K562 (cell line): ENCODE results near the gene RAB4B. TPM values are rescaled to one million over a fixed set of nuclear protein-coding genes. Genes with fewer than 3 reads are reported as not detected.
A peak's percentile ranks its signal among the peaks of the same experiment; 100 is the strongest.

Experiments
- CCNT2 ChIP-seq: IDR thresholded peaks from 2 replicates; pipeline ENCODE4 v1.6.1; 2011; ENCODE audit warnings: borderline replicate concordance, low read depth, mild to moderate bottlenecking, moderate library complexity, mixed read lengths, low read length; ENCODE audit not compliant: insufficient read length; ENCODE audit errors: extremely low read depth
- CHD1 ChIP-seq: fragments of 200-600 bp; sonication (generic); IDR thresholded peaks from one replicate; pipeline ENCODE4 v1.6.1; 2012; ENCODE audit warnings: mild to moderate bottlenecking, moderate library complexity, low read length, inconsistent platforms
- DPF2 ChIP-seq: fragments of 450-650 bp; IDR thresholded peaks from 2 replicates; pipeline ENCODE4 v1.6.1; 2016
- E2F4 ChIP-seq: sonication (generic); formaldehyde crosslinking; IDR thresholded peaks from 2 replicates; pipeline ENCODE4 v1.8.0; 2022; ENCODE audit warnings: mild to moderate bottlenecking, low read depth, missing genetic modification reagents
- FOXK2 ChIP-seq, 2 experiments: fragments of 450-650 bp; IDR thresholded peaks in 1 of 2; conservative IDR thresholded peaks in 1 of 2; 2 replicates each; pipeline ENCODE4 v1.6.1; 2016; ENCODE audit warnings: low read depth in 2 of 2, mild to moderate bottlenecking in 1 of 2
- GABPA ChIP-seq: fragments of 200-800 bp; sonication (Bioruptor generic); conservative IDR thresholded peaks from 2 replicates; pipeline ENCODE4 v1.6.1; 2016; ENCODE audit warnings: low read depth, missing genetic modification characterization, missing compliant biosample characterization
- HDAC8 ChIP-seq: fragments of 450-650 bp; IDR thresholded peaks from 2 replicates; pipeline ENCODE4 v1.6.1; 2016; ENCODE audit warnings: mild to moderate bottlenecking, missing genetic modification characterization, moderate library complexity, missing compliant biosample characterization
- MITF ChIP-seq: IDR thresholded peaks from 2 replicates; pipeline ENCODE4 v1.6.1; 2014; ENCODE audit warnings: antibody characterized with exemption
- NFIC ChIP-seq: fragments of 450-650 bp; IDR thresholded peaks from 2 replicates; pipeline ENCODE4 v1.6.1; 2017; ENCODE audit warnings: mild to moderate bottlenecking, inconsistent platforms
- NUFIP1 ChIP-seq: fragments of 450-650 bp; IDR thresholded peaks from 2 replicates; pipeline ENCODE4 v1.6.1; 2018; ENCODE audit not compliant: partially characterized antibody
- TARDBP ChIP-seq: fragments of 450-650 bp; IDR thresholded peaks from 2 replicates; pipeline ENCODE4 v1.6.1; 2016
- TCF15 ChIP-seq: fragments of 250-450 bp; sonication (Bioruptor Pico); IDR thresholded peaks from 2 replicates; pipeline ENCODE4 v1.8.0; 2022; ENCODE audit warnings: moderate library complexity, mild to moderate bottlenecking, inconsistent platforms
- ZNF146 ChIP-seq: IDR thresholded peaks from one replicate; pipeline ENCODE4 v1.6.1; 2018; ENCODE audit warnings: missing compliant biosample characterization; ENCODE audit not compliant: unreplicated experiment
- ZNF707 ChIP-seq: fragments of 250-450 bp; sonication (Bioruptor Pico); conservative IDR thresholded peaks from 2 replicates; pipeline ENCODE4 v1.8.0; 2022; ENCODE audit warnings: inconsistent platforms, mild to moderate bottlenecking, moderate library complexity
- polyA plus RNA-seq, 8 experiments: library from polyadenylated mRNA; depleted of rRNA in 4 of 8; stranded (reverse) in 5 of 8; unstranded in 3 of 8; fragments of >200 nt; fragmentation: Nextera tagmentation in 2 of 8; fragmentation: Illumina TruSeq in 1 of 8; extraction: Ambion mirVana in 2 of 8; extraction: Trizol in 1 of 8; gene quantifications; 2 replicates each; pipeline versions ENCODE4 v1.2.1 to v1.2.3, GENCODE V29; 2011 to 2014; ENCODE audit warnings: inconsistent platforms in 1 of 8, missing spikeins in 1 of 8
- total RNA-seq, 7 experiments: library from RNA; depleted of rRNA in 6 of 7; stranded (reverse); fragments of >200 nt in 6 of 7; fragmentation: Illumina TruSeq in 2 of 7; extraction: Trizol in 2 of 7; gene quantifications; 2 replicates each; pipeline versions ENCODE4 v1.2.1 to v1.2.3, GENCODE V29; 2011 to 2021; ENCODE audit warnings: low replicate concordance in 1 of 7
- TF ChIP-seq, protein P1 (sequence below): fragments of 450-650 bp; IDR thresholded peaks from 2 replicates; pipeline ENCODE4 v1.6.1; 2014; ENCODE audit warnings: low read depth, mild to moderate bottlenecking, moderate library complexity, borderline replicate concordance
- TF ChIP-seq, protein P2 (sequence below), 2 experiments: fragments of 450-650 bp in 1 of 2; IDR thresholded peaks; 2 replicates each; pipeline ENCODE4 v1.6.1; 2011 to 2017; ENCODE audit warnings: low read depth in 2 of 2, antibody characterized with exemption in 1 of 2, borderline replicate concordance in 1 of 2, low read length in 1 of 2, mild to moderate bottlenecking in 1 of 2, mixed read lengths in 1 of 2; ENCODE audit not compliant: control insufficient read depth in 1 of 2
- TF ChIP-seq, protein P3 (sequence below): fragments of 250-450 bp; sonication (Bioruptor Pico); IDR thresholded peaks from 2 replicates; pipeline ENCODE4 v1.4.0; 2020; ENCODE audit warnings: borderline replicate concordance

The RAB4B gene
- total and polyA plus RNA-seq, 9 of the 15 experiments (the other 6 are each of a cell fraction or from before 2014, with no cell fraction given), result 0.28 to 20.4 (median 9.0) TPM

DNA sequence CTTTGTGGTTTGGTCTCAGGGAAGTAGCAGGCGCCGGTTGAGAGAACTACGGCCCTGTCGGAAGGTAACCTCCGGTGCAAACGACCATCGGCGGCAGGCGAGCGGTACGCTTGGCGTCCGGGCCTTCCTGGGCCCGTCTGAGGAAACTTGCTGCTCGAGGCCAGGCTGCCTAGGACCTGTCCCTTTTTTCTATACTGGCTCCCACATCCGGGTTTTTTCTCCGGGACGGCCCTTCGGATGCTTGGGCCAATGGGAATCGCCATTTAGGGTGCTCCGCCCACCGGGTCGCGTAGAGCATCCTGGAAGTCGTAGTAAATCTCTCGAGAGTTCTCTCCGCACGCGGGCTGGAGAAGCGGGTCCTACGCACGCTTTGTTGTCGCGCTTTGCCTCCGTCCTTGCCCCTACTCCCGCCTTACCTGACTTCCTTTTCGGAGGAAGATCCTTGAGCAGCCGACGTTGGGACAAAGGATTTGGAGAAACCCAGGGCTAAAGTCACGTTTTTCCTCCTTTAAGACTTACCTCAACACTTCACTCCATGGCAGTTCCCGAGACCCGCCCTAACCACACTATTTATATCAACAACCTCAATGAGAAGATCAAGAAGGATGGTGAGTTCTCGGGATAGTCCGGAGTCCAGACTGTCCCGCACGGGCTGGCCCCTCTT, 27.0 kb upstream of the RAB4B start, which contains the start of gene SNRPA (continued):
- TF ChIP-seq, protein P1, sequence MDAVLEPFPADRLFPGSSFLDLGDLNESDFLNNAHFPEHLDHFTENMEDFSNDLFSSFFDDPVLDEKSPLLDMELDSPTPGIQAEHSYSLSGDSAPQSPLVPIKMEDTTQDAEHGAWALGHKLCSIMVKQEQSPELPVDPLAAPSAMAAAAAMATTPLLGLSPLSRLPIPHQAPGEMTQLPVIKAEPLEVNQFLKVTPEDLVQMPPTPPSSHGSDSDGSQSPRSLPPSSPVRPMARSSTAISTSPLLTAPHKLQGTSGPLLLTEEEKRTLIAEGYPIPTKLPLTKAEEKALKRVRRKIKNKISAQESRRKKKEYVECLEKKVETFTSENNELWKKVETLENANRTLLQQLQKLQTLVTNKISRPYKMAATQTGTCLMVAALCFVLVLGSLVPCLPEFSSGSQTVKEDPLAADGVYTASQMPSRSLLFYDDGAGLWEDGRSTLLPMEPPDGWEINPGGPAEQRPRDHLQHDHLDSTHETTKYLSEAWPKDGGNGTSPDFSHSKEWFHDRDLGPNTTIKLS, result peak; percentile 40; the same call in 1 of the 2 replicates
- TF ChIP-seq NUFIP1 (no peak), FOXK2 (conservative IDR thresholded peaks at IDR 0.05 in 1 of 2, IDR thresholded peaks at IDR 0.05 in 1 of 2; ENCODE audit: low read depth in 2 of 2) (0 out of 4 replicates have a peak, but pooled peaks have one; percentile 33 to 40), ZNF707 (CRISPR knock-in tag) (no peak), E2F4 (no peak), NFIC (no peak; the same call in 1 of the 2 replicates), ZNF146 (no peak), GABPA (peak; percentile 48), DPF2 (0 out of 2 replicates have a peak, but pooled peaks have one; percentile 28), MITF (0 out of 2 replicates have a peak, but pooled peaks have one; percentile 9), CCNT2 (peak; percentile 21), TARDBP (peak; percentile 17; the same call in 1 of the 2 replicates), TCF15 (no peak), CHD1 (no peak), HDAC8 (no peak)
- TF ChIP-seq, protein P2, sequence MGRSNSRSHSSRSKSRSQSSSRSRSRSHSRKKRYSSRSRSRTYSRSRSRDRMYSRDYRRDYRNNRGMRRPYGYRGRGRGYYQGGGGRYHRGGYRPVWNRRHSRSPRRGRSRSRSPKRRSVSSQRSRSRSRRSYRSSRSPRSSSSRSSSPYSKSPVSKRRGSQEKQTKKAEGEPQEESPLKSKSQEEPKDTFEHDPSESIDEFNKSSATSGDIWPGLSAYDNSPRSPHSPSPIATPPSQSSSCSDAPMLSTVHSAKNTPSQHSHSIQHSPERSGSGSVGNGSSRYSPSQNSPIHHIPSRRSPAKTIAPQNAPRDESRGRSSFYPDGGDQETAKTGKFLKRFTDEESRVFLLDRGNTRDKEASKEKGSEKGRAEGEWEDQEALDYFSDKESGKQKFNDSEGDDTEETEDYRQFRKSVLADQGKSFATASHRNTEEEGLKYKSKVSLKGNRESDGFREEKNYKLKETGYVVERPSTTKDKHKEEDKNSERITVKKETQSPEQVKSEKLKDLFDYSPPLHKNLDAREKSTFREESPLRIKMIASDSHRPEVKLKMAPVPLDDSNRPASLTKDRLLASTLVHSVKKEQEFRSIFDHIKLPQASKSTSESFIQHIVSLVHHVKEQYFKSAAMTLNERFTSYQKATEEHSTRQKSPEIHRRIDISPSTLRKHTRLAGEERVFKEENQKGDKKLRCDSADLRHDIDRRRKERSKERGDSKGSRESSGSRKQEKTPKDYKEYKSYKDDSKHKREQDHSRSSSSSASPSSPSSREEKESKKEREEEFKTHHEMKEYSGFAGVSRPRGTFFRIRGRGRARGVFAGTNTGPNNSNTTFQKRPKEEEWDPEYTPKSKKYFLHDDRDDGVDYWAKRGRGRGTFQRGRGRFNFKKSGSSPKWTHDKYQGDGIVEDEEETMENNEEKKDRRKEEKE (IDR thresholded peaks at IDR 0.05; ENCODE audit: borderline replicate concordance in 1 of 2, control insufficient read depth in 1 of 2, low read depth in 2 of 2, low read length in 1 of 2), result peak in 1 of 2 experiments; percentile 28; a peak in 1 of 4 replicates
- TF ChIP-seq, protein P3, sequence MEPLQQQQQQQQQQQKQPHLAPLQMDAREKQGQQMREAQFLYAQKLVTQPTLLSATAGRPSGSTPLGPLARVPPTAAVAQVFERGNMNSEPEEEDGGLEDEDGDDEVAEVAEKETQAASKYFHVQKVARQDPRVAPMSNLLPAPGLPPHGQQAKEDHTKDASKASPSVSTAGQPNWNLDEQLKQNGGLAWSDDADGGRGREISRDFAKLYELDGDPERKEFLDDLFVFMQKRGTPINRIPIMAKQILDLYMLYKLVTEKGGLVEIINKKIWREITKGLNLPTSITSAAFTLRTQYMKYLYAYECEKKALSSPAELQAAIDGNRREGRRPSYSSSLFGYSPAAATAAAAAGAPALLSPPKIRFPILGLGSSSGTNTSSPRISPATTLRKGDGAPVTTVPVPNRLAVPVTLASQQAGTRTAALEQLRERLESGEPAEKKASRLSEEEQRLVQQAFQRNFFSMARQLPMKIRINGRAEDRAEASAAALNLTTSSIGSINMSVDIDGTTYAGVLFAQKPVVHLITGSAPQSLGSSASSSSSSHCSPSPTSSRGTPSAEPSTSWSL (CRISPR knock-in tag), result no peak
